ENCODE data around the gene PTPRN2.
A peak's percentile ranks its signal among the peaks of the same experiment; 100 is the strongest.
"Not testable (repeated sequence)": the region's sequence is repeated elsewhere in the genome, so short reads cannot be mapped to it uniquely, and the experiment has no call there.

Gene PTPRN2

DNA sequence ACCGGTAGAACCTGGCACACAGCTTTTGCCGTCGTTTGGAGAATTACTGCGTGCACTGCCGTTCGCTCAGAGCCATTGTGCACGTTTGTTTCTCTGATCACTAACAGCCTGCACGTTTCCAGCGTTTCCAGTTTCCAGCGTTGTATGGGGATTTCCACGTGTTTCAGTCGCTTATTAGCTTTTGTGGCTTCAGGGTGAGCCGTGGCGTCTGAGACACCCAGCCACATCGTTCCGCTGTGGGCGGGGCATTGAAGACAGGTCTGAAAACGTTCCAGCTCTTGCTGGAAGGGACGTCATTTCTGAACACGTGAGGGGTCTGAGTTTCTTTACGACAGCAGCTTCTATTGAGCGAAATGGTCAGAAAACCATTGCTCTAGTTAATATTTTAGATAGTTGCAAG, 1086.0 kb downstream of the PTPRN2 start:
- peak; percentile 26 to 49 for DNase-seq

DNA sequence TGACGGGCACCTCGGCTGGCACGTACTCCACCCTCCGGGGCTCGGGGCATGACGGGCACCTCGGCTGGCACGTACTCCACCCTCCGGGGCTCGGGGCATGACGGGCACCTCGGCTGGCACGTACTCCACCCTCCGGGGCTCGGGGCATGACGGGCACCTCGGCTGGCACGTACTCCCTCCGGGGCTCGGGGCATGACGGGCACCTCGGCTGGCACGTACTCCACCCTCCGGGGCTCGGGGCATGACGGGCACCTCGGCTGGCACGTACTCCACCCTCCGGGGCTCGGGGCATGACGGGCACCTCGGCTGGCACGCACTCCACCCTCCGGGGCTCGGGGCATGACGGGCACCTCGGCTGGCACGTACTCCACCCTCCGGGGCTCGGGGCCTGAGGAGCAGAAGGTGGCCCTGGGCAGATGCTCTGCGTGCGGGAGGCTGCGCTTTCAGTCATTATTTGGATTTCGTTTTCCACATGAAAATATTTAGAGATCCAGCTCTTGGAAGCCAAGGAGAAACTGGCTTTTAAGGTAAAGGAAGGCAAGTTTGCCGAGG, 1086.6 kb downstream of the PTPRN2 start:
- not testable (repeated sequence) for DNase-seq

DNA sequence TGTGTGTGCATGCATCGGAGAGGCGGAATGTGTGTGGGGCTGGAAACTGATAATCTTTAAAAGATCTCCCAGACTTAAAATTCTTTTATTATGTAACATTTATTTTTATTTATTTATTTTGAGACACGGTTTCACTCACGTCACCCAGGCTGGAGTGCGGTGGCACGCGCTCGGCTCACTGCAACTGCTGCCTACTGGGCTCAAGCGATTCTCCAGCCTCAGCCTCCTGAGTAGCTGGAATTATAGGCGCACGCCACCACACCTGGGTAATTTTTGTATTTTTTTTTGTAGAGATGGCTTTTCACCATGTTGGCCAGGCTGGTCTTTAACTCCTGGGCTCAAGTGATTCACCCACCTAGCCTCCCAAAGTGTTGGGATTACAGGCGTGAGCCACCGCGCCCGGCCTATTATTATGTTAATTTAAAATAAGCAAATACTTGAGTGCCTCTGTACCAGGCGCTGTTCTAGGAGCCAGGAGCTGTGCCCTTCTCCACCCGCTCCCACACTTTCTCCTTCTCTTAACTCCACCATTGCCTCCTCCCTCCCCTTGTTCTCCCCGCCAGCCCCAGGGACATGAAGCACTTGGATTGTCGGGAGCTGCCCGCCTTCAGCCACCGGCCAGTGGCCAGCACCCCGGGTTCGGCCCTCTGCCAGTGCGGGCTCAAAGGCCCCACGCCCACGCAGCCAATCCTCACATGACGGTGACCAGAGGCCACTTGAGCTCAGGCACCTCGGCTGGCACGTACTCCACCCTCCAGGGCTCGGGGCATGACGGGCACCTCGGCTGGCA, 1087.3 kb downstream of the PTPRN2 start:
- DNase-seq = no peak

DNA sequence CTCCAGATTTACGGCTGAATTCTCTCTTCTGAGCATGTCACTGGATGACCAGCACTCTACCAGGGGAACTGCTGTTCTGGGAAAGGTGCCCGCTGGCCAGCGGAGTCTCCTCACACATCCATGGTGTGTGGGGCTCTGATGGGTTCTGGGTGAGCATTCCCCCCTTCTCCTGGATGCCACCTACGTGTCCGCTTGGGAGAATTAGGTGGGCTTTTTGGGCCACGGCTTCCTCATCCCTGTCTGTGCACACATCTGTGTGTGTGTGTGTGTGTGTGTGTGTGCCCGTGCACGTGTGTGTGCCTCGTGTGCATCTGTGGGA, 1087.8 kb downstream of the PTPRN2 start:
- DNase-seq = no peak

DNA sequence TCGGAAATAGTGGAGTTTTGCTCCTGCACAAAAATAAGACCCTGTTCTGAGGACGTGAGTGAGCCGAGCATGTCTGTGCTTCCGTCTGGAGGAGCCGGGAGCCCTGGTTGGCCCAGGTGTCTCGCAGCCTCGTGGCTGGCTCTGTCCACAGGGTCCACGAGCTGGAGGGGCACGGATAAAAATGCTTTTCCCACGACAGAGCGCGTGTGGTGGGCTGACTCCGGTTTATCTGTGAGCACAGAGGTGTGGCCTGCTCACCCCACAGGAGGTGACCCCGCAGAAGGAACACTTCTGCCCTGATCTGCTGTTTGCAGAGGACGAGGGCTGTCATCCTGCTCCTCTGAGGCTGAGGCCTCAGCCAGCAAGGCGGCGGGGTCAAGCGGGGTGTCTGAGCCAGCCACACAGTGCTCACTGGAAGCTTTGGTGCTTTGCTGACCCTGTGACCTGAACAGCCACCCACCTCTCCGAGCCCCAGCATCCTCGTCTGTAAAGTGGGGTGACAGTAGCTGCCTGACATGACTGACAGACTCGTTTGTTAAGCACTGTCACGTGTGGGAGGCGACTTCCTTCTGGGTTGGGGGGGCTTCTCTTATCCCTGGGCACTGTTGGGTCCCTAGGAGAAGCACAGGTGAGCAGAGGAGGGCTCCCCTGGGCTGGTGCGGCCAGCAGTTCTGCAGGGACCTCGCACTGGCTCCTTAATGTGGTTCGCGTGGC, 1088.3 kb downstream of the PTPRN2 start:
- DNase-seq = peak in 1 of 2 donors; percentile 5

DNA sequence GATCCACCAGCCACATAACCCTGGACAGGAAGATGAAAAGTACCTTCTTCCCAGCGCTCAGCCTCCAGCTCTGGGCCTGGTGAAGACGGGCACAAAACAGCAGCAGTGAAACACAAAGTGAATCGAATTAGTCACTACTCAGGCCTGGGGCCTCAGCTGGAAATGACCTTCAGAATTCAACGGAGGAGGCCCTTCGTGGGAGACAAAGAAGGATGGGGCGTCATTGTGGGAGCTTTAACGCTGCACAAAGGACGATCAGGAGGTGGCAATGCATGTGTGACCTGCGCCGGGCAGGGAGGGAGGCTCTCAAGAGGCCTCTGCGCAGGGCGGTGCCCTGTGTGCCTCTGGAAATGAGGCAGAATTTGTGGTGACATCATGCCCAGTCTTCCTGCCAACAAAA, 1089.0 kb downstream of the PTPRN2 start:
- DNase-seq = no peak

DNA sequence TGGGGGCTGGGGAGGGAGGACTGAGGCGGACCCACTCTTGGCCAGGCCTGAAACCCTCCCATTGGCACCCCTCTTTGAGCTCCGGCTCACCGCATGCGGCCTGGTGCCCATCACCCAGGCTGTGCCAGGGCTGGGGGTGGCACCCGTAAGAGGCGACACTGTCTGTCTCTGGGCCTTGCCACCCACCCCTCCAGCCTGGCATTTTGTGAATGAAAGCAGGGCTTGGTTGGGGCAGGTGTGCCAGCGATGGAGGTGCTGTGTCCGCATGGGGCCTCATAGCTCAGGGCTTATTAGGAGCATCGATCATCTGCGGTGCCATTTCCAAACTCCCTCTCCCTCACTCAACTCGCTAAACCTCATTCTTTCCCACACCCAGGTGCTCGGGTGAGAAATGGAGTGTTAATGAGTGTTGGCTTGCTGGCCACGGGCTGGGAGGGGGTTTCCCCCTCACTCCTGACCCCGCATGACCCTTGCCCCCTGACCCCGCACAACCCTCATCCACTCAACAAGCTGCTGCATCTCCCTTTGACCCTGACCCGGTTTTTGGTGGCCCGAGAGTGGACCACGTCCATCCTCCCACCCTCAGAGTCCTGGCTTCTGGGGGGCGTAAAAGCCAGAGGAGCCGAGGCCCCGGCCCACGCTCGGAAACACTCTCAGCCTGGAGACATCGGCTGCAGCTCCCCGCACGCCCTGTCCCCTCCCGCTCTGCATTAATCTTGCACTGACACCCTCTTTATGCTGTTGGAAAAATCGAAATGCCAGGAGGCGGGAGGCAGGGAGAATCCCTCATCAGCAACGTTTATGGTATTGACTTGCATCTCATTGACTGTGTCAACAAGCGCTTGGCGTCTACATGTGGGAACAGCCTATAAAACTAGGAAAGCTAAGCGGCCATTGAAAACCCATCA, 1089.6 kb downstream of the PTPRN2 start:
- DNase-seq = no peak

DNA sequence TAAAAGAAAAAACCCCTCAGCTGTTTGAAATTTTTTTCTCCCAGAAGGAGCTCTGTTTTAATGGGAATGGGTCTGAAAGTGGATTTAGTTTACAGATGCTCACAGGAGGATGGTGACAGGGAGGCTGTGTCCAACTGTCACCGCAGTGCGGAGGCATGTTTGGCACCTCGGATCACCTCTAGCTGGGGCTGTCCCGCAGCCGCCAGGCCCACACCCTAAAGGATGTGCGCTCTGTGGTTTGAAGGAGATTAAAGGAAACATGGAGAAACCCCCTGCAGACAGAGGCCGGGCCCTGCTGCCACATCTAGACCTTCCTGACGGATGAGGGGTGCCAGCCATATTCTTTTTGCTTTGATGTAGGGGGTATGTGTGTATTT, 1090.3 kb downstream of the PTPRN2 start:
- DNase-seq = no peak

DNA sequence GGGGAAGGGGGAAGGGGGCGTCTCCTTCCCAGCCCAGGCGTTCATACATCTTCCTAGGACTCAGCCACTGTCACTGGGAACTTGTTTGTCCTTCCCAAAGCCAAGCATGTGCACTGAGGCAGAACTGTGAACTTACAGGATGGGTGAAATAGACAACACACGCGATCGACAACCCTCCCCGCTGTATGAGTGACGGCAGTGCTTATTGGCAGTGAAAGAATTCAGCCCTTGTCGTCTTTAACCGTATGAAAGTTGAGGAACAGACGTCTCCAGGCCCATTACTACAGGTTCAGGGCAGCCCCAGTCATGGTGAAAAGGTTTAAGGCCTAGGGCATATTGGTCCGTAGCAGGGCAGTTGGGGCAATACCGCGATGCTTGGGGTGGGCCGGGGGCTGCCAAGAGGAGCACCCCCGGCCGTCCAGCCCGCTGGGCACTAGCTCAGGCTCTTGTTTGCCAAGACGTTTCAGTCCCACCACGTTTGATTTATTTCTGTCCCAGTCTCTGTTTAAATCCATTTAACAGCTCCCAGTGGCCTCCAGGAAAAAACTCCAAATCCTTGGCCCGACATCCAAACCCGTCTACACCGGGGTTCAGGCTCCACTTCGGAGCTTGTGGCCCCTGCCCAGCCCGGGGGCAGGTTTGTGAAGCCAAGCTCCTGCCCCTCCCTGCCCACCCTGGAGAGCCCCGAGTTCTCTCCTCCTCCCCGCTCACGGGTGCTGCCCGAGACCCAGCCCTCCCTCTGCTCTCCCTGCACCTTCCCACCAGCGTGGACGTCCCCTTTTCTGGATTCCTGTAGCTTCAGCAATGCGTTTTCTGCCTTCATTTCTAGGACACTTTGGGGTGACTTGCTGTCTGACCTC, 1091.0 kb downstream of the PTPRN2 start:
- DNase-seq = no peak

DNA sequence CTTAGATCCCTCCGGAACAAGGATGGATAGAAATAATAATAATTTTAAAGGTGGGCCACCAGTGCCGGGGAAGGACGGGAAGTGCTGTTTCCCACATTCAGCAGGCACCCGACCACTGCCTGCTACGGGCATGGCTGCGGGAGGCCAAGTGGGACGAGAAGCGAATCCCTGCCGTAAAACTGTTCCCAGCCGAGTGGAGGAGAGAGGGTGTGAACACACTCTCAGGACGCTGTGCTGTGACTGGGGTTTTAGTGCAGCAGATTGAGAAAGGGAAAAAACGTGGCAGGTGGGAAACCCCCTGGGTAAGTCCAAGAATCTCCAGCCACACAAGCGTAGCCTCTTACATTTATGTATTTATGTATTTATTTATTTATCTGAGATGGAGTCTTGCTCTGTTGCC, 1092.0 kb downstream of the PTPRN2 start:
- no peak for DNase-seq

DNA sequence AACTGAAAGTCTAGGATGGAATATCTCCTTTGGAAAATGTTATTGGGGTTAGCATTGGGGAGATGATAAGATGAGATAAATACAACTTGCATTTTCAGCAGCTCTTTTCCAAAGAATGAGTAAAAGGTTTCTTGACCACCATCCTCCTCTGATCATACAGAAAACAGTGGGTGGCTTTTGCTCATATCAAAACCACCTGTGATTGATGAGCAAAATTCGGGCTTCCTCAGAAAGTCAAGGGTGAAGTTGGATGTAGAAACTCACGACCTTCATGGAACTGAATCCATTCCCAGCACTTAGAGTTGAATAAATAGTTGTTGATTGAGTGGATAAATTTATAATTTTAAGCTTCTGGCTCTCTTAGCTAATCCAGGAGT, 1092.5 kb downstream of the PTPRN2 start:
- no peak for DNase-seq

DNA sequence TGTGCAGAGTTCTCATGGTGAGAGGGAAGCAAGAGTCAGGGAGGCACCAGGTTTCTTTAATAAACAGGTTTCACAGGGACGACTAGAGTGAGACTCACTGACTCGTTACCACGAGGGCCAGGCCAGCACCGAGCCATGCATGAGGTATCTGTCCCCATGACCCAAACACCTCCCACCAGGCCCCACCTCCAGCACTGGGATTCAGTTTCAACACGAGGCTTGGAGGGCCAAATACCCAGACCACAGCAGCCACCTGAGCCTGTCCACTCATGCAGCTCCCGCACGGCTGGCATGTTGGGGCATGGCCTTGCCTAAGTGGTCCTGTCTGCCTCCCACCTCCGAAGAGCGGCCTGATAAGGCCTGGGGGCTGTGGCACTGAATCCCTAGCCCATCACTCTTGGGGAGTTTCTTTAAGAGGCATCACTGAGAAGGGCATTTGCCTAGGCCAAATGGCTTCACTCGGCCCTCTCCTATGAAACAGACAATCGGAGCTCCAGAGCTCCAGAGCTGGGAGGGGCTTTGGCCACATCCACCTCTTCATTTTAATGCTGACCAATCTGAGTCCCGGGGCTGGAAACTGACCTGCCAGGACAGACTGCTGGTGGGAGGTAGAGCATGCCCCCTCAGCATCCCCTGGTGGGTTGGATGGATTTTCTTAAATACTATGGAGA, 1093.0 kb downstream of the PTPRN2 start:
- no peak for DNase-seq

DNA sequence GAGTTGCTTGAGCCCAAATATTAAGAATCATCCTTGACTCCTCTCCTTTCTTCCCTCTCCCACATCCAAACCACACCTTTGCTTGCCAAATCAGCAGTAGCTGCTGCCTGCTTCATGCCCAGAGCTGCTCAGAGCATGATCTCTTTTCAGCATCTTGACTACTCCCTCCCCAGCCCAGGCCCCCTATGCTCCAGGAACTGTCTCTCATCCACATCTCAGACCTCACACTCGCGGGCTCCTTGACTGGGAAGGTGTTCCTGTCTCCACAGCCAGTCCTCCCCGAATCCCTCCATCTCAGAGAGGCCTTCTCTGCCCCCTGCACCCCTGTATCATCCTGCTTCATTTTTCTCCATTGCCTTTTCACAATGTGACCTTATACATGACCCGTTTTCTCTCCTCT, 1093.8 kb downstream of the PTPRN2 start:
- peak in 1 of 2 donors; percentile 8 for DNase-seq

DNA sequence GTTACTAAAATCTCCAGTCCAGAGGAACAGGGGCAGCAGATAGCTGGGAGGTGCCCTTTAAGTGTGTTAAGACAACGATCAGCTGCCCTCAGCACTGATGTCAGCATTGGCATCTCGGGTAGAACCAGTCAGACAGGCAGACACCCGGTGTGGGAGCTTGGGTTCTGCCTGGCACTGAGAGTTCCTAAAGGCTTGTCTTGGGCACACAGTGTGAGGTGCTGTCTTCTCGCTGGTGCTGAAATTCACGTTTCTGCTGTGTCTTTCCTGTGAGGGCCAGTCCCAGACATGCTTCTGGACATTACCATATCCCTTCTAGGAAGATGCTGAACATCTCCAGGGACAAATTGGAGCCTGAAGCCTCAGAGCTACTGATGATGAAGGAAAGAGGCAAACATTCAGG, 1094.6 kb downstream of the PTPRN2 start:
- DNase-seq = no peak

DNA sequence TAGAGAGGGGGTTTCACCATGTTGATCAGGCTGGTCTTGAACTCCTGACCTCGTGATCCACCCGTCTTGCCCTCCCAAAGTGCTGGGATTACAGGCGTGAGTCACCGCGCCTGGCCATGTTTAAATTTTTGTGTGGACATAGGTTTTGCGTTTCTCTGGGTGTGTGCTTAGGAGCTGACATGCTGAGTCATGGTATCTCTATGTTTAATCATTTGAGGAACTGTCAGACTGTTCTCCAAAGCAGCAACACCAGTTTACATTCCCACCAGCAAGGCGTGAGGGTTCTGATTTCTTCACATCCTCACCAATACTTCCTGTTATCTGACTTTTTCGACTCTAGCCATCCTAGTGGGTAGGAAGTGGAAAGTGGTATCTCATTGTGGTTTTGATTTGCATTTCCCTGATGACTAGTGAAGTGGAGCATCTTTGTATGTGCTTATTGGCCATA, 1097.1 kb downstream of the PTPRN2 start:
- peak; percentile 65 to 78 for DNase-seq

DNA sequence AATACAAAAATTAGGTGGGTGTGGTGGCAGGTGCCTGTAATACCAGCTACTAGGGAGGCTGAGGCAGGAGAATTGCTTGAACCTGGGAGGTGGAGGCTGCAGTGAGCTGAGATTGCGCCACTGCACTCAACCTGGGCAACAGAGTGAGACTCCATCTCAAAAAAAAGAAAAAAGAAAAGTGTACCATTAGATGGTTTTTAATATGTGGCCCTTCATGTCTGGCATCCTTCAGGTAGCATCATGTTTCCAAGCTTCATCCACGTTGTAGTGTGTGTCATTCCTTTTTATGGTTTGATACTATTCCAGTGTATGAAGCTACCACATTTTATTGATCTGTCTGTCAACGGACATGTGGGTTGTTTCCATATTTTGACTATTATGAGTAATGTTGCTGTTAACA, 1097.8 kb downstream of the PTPRN2 start:
- DNase-seq = not testable (repeated sequence)
